GOT3 (cell line): ENCODE results near the gene RPRML.
"Not testable (repeated sequence)": the region's sequence is repeated elsewhere in the genome, so short reads cannot be mapped to it uniquely, and the experiment has no call there.

ENCODE experiments used
- DNase-seq: peaks from one replicate; lab custom pipeline; 2025; ENCODE audit warnings: mixed read lengths; lab: John Stamatoyannopoulos, UW

RPRML gene

GRCh38 chr17:46976626-46977270 is 2.3 kb downstream of the RPRML start:
- no peak for DNase-seq

- no peak for DNase-seq
Observed at GRCh38 chr17:46975287-46975686, 3.8 kb downstream of the RPRML start.

- no peak for DNase-seq
Observed at GRCh38 chr17:46974086-46974485, 5.0 kb downstream of the RPRML start.

- no peak for DNase-seq
Observed at GRCh38 chr17:46972346-46972745, 6.7 kb downstream of the RPRML start.

- no peak for DNase-seq
Observed at GRCh38 chr17:46971647-46972300, 7.3 kb downstream of the RPRML start.

- no peak for DNase-seq
Observed at GRCh38 chr17:46968896-46969295, 10.2 kb downstream of the RPRML start.

GRCh38 chr17:46968224-46968834 is 10.7 kb downstream of the RPRML start:
- DNase-seq: no peak

GRCh38 chr17:46964315-46965265 is 14.5 kb downstream of the RPRML start:
- DNase-seq: no peak

- no peak for DNase-seq
Observed at GRCh38 chr17:46963571-46963970, 15.5 kb downstream of the RPRML start.

- no peak for DNase-seq
Observed at GRCh38 chr17:46962374-46962790, 16.7 kb downstream of the RPRML start.

GRCh38 chr17:46960152-46960551 is 18.9 kb downstream of the RPRML start:
- DNase-seq: no peak

- no peak for DNase-seq
Observed at GRCh38 chr17:46958041-46958591, 20.9 kb downstream of the RPRML start.

GRCh38 chr17:46953191-46953590 is 25.9 kb downstream of the RPRML start:
- DNase-seq: not testable (repeated sequence)

- DNase-seq: no peak
Observed at GRCh38 chr17:46952115-46952514, 26.9 kb downstream of the RPRML start.

GRCh38 chr17:46951706-46952105 is 27.3 kb downstream of the RPRML start:
- DNase-seq: no peak

- no peak for DNase-seq
Observed at GRCh38 chr17:46950997-46951621, 27.9 kb downstream of the RPRML start.

GRCh38 chr17:46950342-46950996 is 28.6 kb downstream of the RPRML start:
- no peak for DNase-seq

GRCh38 chr17:46949291-46950174 is 29.5 kb downstream of the RPRML start:
- no peak for DNase-seq

GRCh38 chr17:46948544-46948943 is 30.5 kb downstream of the RPRML start:
- no peak for DNase-seq

- no peak for DNase-seq
Observed at GRCh38 chr17:46947216-46947615, 31.8 kb downstream of the RPRML start.
